GM12878 (cell line): ENCODE measurements around the gene SKAP1. TPM values are rescaled to one million over a fixed set of nuclear protein-coding genes. Genes with fewer than 3 reads are reported as not detected.

Experiments
- ATAC-seq: fragments of 200-7000 bp; cut with Tn5 transposase; 3 replicates; pipeline ENCODE4 v1.9.1; 2020; ENCODE audit warnings: mild to moderate bottlenecking, moderate library complexity
- BruUV-seq: library from RNA; stranded (reverse); fragments of 400-500 nt; replicated peaks from 2 replicates; lab custom pipeline; 2021; lab: Mats Ljungman, UMichigan
- CTCF ChIA-PET: fragments of 300-600 bp; sonication (Branson Sonifier 250); formaldehyde crosslinking; extraction: SDS; loops from one replicate; lab custom pipeline; 2021; ENCODE audit warnings: inconsistent platforms; lab: Yijun Ruan, JAX
- POLR2A ChIA-PET: fragments of 350-600 bp; formaldehyde crosslinking; extraction: SDS; loops from one replicate; lab custom pipeline; 2021; ENCODE audit warnings: inconsistent platforms; lab: Charles Lee
- RAD21 ChIA-PET: fragments of 300-600 bp; sonication (Branson Sonifier 250); formaldehyde crosslinking; loops from one replicate; lab custom pipeline; 2023; ENCODE audit warnings: antibody characterized with exemption; ENCODE audit not compliant: unreplicated experiment; lab: Charles Lee
- SMC1A ChIA-PET: fragments of 300-600 bp; sonication (Branson Sonifier 250); formaldehyde crosslinking; loops from one replicate; lab custom pipeline; 2023; ENCODE audit not compliant: unreplicated experiment, uncharacterized antibody; lab: Charles Lee
- DNase-seq: peaks from one replicate; pipeline ENCODE4 v3.0.0-alpha.2; 2011; ENCODE audit warnings: low read depth, low spot score
- FAIRE-seq: peaks from 3 replicates; lab custom pipeline; 2011; peaks lifted over from hg19 to GRCh38; lab: Jason Lieb, UNC
- H2AFZ ChIP-seq: 2 replicates; pipeline ENCODE4 v1.6.0; 2011; ENCODE audit warnings: low read depth, low read length, control low read depth; ENCODE audit not compliant: control insufficient read depth
- H3K27ac ChIP-seq: 2 replicates; pipeline ENCODE4 v1.5.1; 2011; ENCODE audit warnings: control low read depth; ENCODE audit not compliant: control insufficient read depth, insufficient read depth
- H3K27me3 ChIP-seq, 2 experiments: replicated peaks in 1 of 2; 2 replicates each; pipeline versions ENCODE4 v1.6.0 to v1.6.1; 2011; ENCODE audit warnings: low read length in 1 of 2; ENCODE audit not compliant: control insufficient read depth in 2 of 2, insufficient read depth in 2 of 2
- H3K36me3 ChIP-seq, 2 experiments: 2 replicates each; pipeline ENCODE4 v1.5.1; 2011; ENCODE audit warnings: low read length in 1 of 2; ENCODE audit not compliant: control insufficient read depth in 2 of 2, insufficient read depth in 2 of 2
- H3K4me1 ChIP-seq: 2 replicates; pipeline ENCODE4 v1.6.1; 2011; ENCODE audit warnings: mild to moderate bottlenecking, low read length, moderate library complexity, mixed read lengths; ENCODE audit not compliant: control insufficient read depth, insufficient read depth
- H3K4me2 ChIP-seq: 2 replicates; pipeline ENCODE4 v1.6.0; 2011; ENCODE audit warnings: control low read depth; ENCODE audit not compliant: control insufficient read depth, insufficient read depth
- H3K4me3 ChIP-seq: fragments of 200-600 bp; sonication (generic); 2 replicates; pipeline ENCODE4 v1.5.1; 2016
- H3K79me2 ChIP-seq: 2 replicates; pipeline ENCODE4 v1.6.0; 2011; ENCODE audit warnings: low read length; ENCODE audit not compliant: control insufficient read depth, insufficient read depth
- H3K9ac ChIP-seq: 2 replicates; pipeline ENCODE4 v1.8.0; 2011; ENCODE audit warnings: low read length, control low read depth, mixed read lengths; ENCODE audit not compliant: control insufficient read depth, insufficient read depth
- H3K9me3 ChIP-seq: replicated peaks from 3 replicates; pipeline ENCODE4 v1.5.1; 2011; ENCODE audit warnings: mild to moderate bottlenecking, low read length; ENCODE audit not compliant: control insufficient read depth, insufficient read depth
- H4K20me1 ChIP-seq: 2 replicates; pipeline ENCODE4 v1.6.0; 2011; ENCODE audit not compliant: control insufficient read depth, insufficient read depth
- BRCA1 ChIP-seq: IDR thresholded peaks from 2 replicates; pipeline ENCODE4 v1.6.1; 2011; ENCODE audit warnings: low read depth, low read length, improper control_type of control experiment
- CEBPZ ChIP-seq: fragments of 150-350 bp; IDR thresholded peaks from 2 replicates; pipeline ENCODE4 v1.6.1; 2016; ENCODE audit warnings: low read depth, low read length
- CUX1 ChIP-seq: IDR thresholded peaks from 2 replicates; pipeline ENCODE4 v1.6.1; 2012; ENCODE audit warnings: improper control_type of control experiment, low read depth, low read length; ENCODE audit not compliant: insufficient replicate concordance
- EP300 ChIP-seq, 2 experiments: fragments of 150-350 bp in 1 of 2; IDR thresholded peaks; 2 replicates each; pipeline ENCODE4 v1.6.1; 2011 to 2012; ENCODE audit warnings: low read depth in 2 of 2, low read length in 2 of 2, borderline replicate concordance in 1 of 2, improper control_type of control experiment in 1 of 2, inconsistent platforms in 1 of 2; ENCODE audit not compliant: control insufficient read depth in 1 of 2
- HCFC1 ChIP-seq: fragments of 150-350 bp; IDR thresholded peaks from 2 replicates; pipeline ENCODE4 v1.6.1; 2014; ENCODE audit warnings: low read length
- IKZF2 ChIP-seq, 2 experiments: fragments of 450-650 bp; IDR thresholded peaks; 2 replicates each; pipeline ENCODE4 v1.6.1; 2017; ENCODE audit warnings: mild to moderate bottlenecking in 2 of 2, moderate library complexity in 2 of 2
- KDM1A ChIP-seq: fragments of 200-600 bp; sonication (generic); IDR thresholded peaks from 2 replicates; pipeline ENCODE4 v1.6.1; 2016; ENCODE audit warnings: borderline replicate concordance
- MAX ChIP-seq: IDR thresholded peaks from 2 replicates; pipeline ENCODE4 v1.6.1; 2012; ENCODE audit warnings: low read depth, low read length, improper control_type of control experiment
- NR2F1 ChIP-seq: fragments of 450-650 bp; conservative IDR thresholded peaks from 2 replicates; pipeline ENCODE4 v1.6.1; 2017; ENCODE audit warnings: mild to moderate bottlenecking
- PML ChIP-seq: IDR thresholded peaks from 2 replicates; pipeline ENCODE4 v1.6.1; 2012; ENCODE audit warnings: low read length, inconsistent platforms
- ZNF207 ChIP-seq: fragments of 450-650 bp; IDR thresholded peaks from 2 replicates; pipeline ENCODE4 v1.6.1; 2014; ENCODE audit warnings: antibody characterized with exemption, mild to moderate bottlenecking, borderline replicate concordance
- ZNF622 ChIP-seq: fragments of 450-650 bp; IDR thresholded peaks from 2 replicates; pipeline ENCODE4 v1.6.1; 2017; ENCODE audit warnings: mild to moderate bottlenecking, inconsistent platforms
- WGBS: methylation state at CpG from one replicate; pipeline ENCODE4 v1.1.6; 2016; ENCODE audit warnings: low lambda C conversion rate; ENCODE audit not compliant: insufficient replicate concordance, insufficient coverage; ENCODE audit errors: missing lambda C conversion rate; 5-methylcytosine and 5-hydroxymethylcytosine counted together
- in situ Hi-C: fragments of 300-500 bp; cut with MboI; formaldehyde crosslinking; loops from 9 replicates; pipeline ENCODE4 v1.14.3; 2018; ENCODE audit warnings: mixed read lengths
- intact Hi-C: fragments of 100-400 bp; cut with micrococcal nuclease; formaldehyde crosslinking; loops from one replicate; pipeline ENCODE4 v1.14.2; 2022; ENCODE audit not compliant: unreplicated experiment
- polyA plus RNA-seq, 11 experiments: library from polyadenylated mRNA; depleted of rRNA in 4 of 11; unstranded in 6 of 11; stranded (reverse) in 5 of 11; fragments of >200 nt; fragmentation: Nextera tagmentation in 4 of 11; fragmentation: Illumina TruSeq in 1 of 11; extraction: Ambion mirVana in 4 of 11; extraction: Trizol in 1 of 11; gene quantifications; 1 replicate in 1 of 11; 2 replicates in 10 of 11; pipeline versions ENCODE4 v1.2.1 to v1.2.3, GENCODE V29; 2011 to 2016; ENCODE audit warnings: inconsistent platforms in 2 of 11, missing spikeins in 2 of 11, low read depth in 1 of 11
- total RNA-seq, 4 experiments: library from RNA; depleted of rRNA in 3 of 4; stranded (reverse); fragments of >200 nt in 3 of 4; fragmentation: Illumina TruSeq in 1 of 4; extraction: Trizol in 1 of 4; gene quantifications; 2 replicates each; pipeline versions ENCODE4 v1.2.1 to v1.2.3, GENCODE V29; 2013 to 2021

Gene SKAP1
- total and polyA plus RNA-seq, 10 of the 15 experiments (the other 5 are each of a cell fraction or from before 2014, with no cell fraction given): 17.1 to 97.6 (median 35.9) TPM

- DNase-seq (no peak), ATAC-seq (no peak), FAIRE-seq (no peak)
- H3K27ac ChIP-seq: no peak overlapping the region
- H3K36me3 ChIP-seq: no peaks in the 10 kb centered on the region; a peak in 1 of 4 replicates
- ChIA-PET POLR2A (interaction anchor here (1.6 kb wide), 1 partner anchor 30 kb away, joined by 3 read pairs; no protein-coding TSS in a partner anchor), RAD21 (interaction anchor here (1.2 to 2.8 kb wide), 6 partner anchors 9 to 350 kb away, joined by 3 to 7 read pairs (median 4); no protein-coding TSS in a partner anchor), SMC1A (interaction anchor here (0.6 to 3.8 kb wide), 16 partner anchors 9 to 348 kb away, joined by 3 to 23 read pairs (median 4); partner anchors contain the start of gene HOXB5), CTCF (interaction anchor here (0.5 to 20.3 kb wide), 10 partner anchors 10 to 348 kb away, joined by 3 to 220 read pairs (median 6); partner anchors contain the start of gene HOXB5)
- no peaks in the 10 kb centered on the region for H3K79me2 ChIP-seq
- H4K20me1 ChIP-seq: no peaks in the 10 kb centered on the region
- no peak overlapping the region for H3K9ac ChIP-seq
- BruUV-seq: no TSS peak
- TF ChIP-seq IKZF2 (IDR thresholded peaks at IDR 0.05) (no peak), ZNF207 (no peak), HCFC1 (no peak), MAX (no peak), NR2F1 (no peak), BRCA1 (no peak), KDM1A (no peak), CEBPZ (no peak), PML (no peak), EP300 (IDR thresholded peaks at IDR 0.05; ENCODE audit: borderline replicate concordance in 1 of 2, control insufficient read depth in 1 of 2, low read depth in 2 of 2, low read length in 2 of 2) (no peak), ZNF622 (no peak), CUX1 (no peak)
- H3K4me1 ChIP-seq: peaks cover 41% of the 10 kb centered on the region
- no peak overlapping the region for H2AFZ ChIP-seq
- H3K9me3 ChIP-seq: no peaks in the 10 kb centered on the region
- no peak overlapping the region for H3K4me2 ChIP-seq
- intact Hi-C loops: no loop called here
- 75% methylated on average over 1 of the region's 1 CpG for WGBS
- no peaks in the 10 kb centered on the region for H3K27me3 ChIP-seq
- in situ Hi-C loops: no loop called here
- H3K4me3 ChIP-seq: no peak overlapping the region
These were observed 185.2 kb downstream of the SKAP1 start for GRCh38 chr17:48244814-48245213.
